Measurements from ENCODE around the gene GATAD2A. TPM values are rescaled to one million over a fixed set of nuclear protein-coding genes. Genes with fewer than 3 reads are reported as not detected.

GATAD2A gene
- total RNA-seq, 1 donor from 2014 or later = 304 TPM

DNA sequence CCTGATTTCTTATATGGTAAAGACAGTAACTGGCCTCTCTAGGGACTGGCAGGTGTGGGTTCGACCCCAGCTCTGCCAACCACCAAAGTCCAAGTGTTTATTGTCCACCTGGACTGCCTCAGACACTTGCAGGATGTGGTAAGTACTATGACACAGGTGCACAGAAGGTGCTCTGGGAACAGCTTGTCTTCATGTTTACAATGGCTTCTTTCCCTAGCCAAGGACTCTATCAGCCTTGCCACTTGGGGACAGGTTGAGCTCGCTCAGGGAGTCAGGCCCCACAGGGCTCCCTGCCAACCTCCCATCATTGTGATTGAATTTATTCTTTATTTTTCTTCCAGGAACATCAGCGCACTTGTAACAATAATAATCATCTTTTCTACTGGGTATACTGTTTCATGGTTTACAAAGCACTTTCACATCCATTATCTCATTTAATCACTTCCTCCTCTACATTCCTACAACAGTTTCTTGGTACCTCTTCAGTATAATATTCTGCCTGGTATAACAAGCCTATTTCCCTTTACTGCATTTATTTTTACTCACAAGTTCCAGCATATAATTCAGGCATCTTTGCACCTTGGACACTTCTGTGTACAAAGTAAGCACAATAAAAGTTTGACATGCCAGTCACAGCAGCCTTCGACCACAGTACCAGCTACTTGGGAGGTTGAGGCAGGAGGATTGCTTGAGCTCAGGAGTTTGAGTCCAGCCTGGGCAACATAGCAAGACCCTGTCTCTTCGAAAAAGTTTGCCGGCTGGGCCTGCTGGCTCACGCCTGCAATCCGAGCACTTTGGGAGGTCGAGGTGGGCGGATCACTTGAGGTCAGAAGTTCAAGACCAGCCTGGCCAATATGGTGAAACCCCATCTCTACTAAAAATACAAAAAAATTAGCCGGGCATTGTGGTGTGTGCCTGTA, 24.2 kb upstream of the GATAD2A start:
- DNase-seq (ENCODE audit: low read depth) = no peak
- no peaks in the 10 kb centered on the region for H3K36me3 ChIP-seq (ENCODE audit: control insufficient read depth, insufficient read depth, low read length)
- TF ChIP-seq CTCF (IDR thresholded peaks at IDR 0.05; ENCODE audit: insufficient read depth, low read length, poor library complexity, severe bottlenecking) = no peak
- no peak overlapping the region for H3K4me3 ChIP-seq (ENCODE audit: low read depth, low read length)
- H3K27me3 ChIP-seq (ENCODE audit: control insufficient read depth, insufficient read depth, low read length) = no peaks in the 10 kb centered on the region

DNA sequence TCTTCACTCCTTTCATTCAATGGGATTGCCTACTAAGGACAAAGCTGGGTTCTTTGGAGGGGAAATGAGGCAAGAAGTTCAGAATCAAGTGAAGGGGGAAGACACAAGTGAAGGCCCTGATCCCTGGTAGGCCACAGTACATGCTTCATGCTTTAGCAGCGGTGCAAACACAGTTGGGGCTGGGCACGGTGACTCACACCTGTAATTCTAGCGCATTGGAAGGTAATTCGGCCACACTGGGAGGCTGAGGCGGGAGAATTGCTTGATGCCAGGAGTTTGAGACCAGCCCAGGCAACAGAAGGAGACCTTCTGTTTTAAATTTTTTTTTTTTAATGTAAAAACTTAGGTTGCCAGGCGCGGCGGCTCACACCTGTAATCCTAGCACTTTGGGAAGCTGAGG, 23.4 kb upstream of the GATAD2A start:
- no peak for TF ChIP-seq CTCF (IDR thresholded peaks at IDR 0.05; ENCODE audit: insufficient read depth, low read length, poor library complexity, severe bottlenecking)
- H3K36me3 ChIP-seq (ENCODE audit: control insufficient read depth, insufficient read depth, low read length) = no peaks in the 10 kb centered on the region
- no peaks in the 10 kb centered on the region for H3K27me3 ChIP-seq (ENCODE audit: control insufficient read depth, insufficient read depth, low read length)
- DNase-seq (ENCODE audit: low read depth) = no peak
- no peak overlapping the region for H3K4me3 ChIP-seq (ENCODE audit: low read depth, low read length)

DNA sequence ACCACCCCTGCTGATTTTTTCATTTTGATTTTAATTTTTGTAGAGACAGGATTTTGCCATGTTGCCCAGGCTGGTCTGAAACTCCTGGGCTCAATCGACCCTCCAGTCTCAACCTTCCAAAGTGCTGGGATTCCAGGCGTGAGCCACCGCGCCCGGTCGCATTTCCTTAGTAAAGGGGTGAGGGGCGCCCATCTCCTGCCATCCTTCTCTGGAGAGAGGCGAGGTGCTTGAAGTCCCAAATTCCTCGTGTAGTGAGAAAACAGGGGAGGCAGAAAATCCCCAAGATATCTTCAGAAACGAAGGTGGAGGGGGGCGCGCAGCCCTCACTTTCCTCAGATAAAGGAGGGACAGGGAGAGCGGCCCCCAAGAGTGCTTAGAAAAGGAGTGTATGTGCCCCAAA, 21.0 kb upstream of the GATAD2A start:
- no peak for TF ChIP-seq CTCF (IDR thresholded peaks at IDR 0.05; ENCODE audit: insufficient read depth, low read length, poor library complexity, severe bottlenecking)
- no peaks in the 10 kb centered on the region for H3K36me3 ChIP-seq (ENCODE audit: control insufficient read depth, insufficient read depth, low read length)
- no peaks in the 10 kb centered on the region for H3K27me3 ChIP-seq (ENCODE audit: control insufficient read depth, insufficient read depth, low read length)
- DNase-seq (ENCODE audit: low read depth) = no peak
- H3K4me3 ChIP-seq (ENCODE audit: low read depth, low read length) = no peak overlapping the region

DNA sequence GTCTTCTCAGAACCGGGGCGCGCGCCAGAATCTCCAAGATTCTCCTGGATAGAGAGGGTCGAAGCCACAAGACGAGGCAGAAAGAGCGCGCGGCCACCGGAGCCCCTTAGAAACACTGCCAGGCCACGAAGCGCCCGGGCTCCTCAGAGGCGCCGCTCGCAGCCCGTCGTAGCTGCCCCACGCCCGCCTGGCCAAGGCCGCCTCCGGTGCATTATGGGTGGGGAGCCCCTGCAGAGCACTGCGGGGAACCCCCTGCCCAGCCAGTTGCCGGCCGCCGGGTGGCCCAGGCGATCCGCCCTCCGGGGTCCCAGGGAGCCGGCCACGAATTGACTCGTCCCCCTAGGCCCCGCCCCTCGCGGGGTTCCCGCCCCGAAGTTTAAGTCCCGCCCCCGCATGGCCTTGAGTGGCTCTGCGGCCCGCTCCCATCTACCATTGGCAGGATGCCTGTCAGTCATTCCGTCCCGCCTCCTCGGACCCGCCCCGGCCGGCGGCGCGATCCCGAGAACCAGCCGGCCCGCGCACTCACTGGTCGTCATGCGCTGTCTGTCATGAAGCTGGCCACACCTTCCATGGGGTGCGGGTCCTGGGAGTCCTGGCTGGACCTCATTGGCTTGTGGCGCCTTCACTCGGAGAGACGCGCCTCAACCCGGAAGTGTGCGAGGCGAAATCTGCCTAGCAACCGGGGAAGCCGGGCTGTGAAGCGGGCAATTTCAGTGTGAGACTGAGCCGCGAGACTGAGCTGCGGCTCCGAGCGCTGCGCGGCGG, 20.2 kb upstream of the GATAD2A start:
- no peak for TF ChIP-seq CTCF (IDR thresholded peaks at IDR 0.05; ENCODE audit: insufficient read depth, low read length, poor library complexity, severe bottlenecking)
- no peaks in the 10 kb centered on the region for H3K36me3 ChIP-seq (ENCODE audit: control insufficient read depth, insufficient read depth, low read length)
- peak overlapping the region; percentile 71 for H3K4me3 ChIP-seq (ENCODE audit: low read depth, low read length)
- H3K27me3 ChIP-seq (ENCODE audit: control insufficient read depth, insufficient read depth, low read length) = no peaks in the 10 kb centered on the region
- peak; percentile 98 for DNase-seq (ENCODE audit: low read depth)

DNA sequence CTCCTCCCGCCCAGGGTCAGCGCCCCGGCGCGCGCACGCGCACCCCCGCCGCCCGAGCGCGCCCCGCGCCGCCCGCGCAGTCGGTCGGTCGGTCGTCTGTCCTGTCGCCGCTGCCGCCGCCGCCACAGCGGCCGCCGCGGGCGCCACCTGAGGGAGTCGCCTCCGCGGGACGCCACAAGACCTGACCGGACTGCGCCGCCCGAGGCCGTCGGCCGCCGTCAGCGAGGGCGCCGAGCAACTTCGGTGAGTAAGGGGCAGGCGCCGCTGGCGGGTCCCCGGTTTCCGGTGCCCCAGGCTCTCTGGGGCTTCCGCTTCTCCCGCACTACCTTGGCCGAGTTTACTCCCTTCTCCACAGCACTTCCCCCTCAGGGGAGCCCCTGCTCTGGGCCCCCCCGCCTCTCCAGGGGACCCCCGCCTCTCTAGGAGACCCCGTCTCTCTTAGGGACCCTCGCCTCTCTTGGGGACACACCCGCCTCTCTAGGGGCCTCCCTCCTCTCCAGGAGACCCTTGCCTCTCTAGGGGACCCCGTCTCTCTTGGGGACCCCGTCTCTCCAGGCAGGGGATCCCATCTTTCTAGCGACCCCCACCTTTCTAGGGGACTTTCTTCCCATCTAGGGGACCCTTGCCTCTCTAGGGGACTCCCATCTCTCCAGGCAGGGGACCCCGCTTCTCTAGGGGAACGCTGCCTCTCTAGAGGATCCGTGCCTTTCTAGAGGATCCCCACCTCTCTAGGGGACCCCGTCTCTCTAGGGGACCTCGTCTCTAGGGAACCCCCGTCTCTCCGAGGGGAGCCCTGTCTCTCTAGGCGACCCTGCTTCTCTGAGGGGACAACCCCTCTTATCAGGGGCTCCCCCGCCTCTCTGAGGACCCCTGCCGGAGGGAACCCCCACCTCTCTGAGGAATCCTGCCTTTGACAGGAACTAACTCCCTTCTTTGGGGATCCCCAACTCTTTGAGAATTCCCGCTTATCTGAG, 19.3 kb upstream of the GATAD2A start:
- Histone ChIP-seq H3K4me3 (ENCODE audit: low read depth, low read length) (peak overlapping the region; percentile 71), H3K36me3 (ENCODE audit: control insufficient read depth, insufficient read depth, low read length) (no peaks in the 10 kb centered on the region), H3K27me3 (ENCODE audit: control insufficient read depth, insufficient read depth, low read length) (no peaks in the 10 kb centered on the region)
- peak; percentile 30 for TF ChIP-seq CTCF (IDR thresholded peaks at IDR 0.05; ENCODE audit: insufficient read depth, low read length, poor library complexity, severe bottlenecking)
- no peak for DNase-seq (ENCODE audit: low read depth)

Data from kidney epithelial cell (primary cell).